Fibroblast of lung (primary cell): ENCODE measurements around the gene P3H4.

Experiments
- CTCF ChIP-seq, 2 donors: IDR thresholded peaks in 1 of 2; conservative IDR thresholded peaks in 1 of 2; 1 replicate in 1 of 2; 2 replicates in 1 of 2; pipeline ENCODE4 v1.5.1; 2011 to 2012; ENCODE audit warnings: low read length in 2 of 2, control low read depth in 1 of 2, inconsistent platforms in 1 of 2, low read depth in 1 of 2, mild to moderate bottlenecking in 1 of 2
- EZH2 ChIP-seq: IDR thresholded peaks from 2 replicates; pipeline ENCODE4 v1.5.1; 2012; ENCODE audit warnings: low read length, control low read depth, mild to moderate bottlenecking; ENCODE audit errors: missing control alignments

GRCh38 chr17:41822216-41823140 is 10.7 kb upstream of the P3H4 start:
- TF ChIP-seq EZH2 (no peak), CTCF (conservative IDR thresholded peaks at IDR 0.05 in 1 of 2, IDR thresholded peaks at IDR 0.05 in 1 of 2; ENCODE audit: low read depth in 1 of 2, low read length in 2 of 2) (no peak)
